Measurements from ENCODE around the gene PPP1R26.

Gene PPP1R26

GRCh38 chr9:135500525-135501260, 21.1 kb downstream of the PPP1R26 start, which contains the start of gene MRPS2 (continued):
- TF ChIP-seq REST (tag by site-specific recombination; IDR thresholded peaks at IDR 0.05) (no peak), SCRT2 (tag by site-specific recombination; IDR thresholded peaks at IDR 0.05) (no peak), ZNF639 (tag by site-specific recombination; IDR thresholded peaks at IDR 0.05) (0 out of 2 replicates have a peak, but pooled peaks have one; percentile 36), ZNF175 (tag by site-specific recombination; IDR thresholded peaks at IDR 0.05) (no peak), EGR2 (tag by site-specific recombination; IDR thresholded peaks at IDR 0.05; ENCODE audit: low read depth) (peak; percentile 70), SCRT1 (tag by site-specific recombination; IDR thresholded peaks at IDR 0.05; ENCODE audit: borderline replicate concordance) (no peak), TRIM28 (IDR thresholded peaks at IDR 0.05; ENCODE audit: borderline replicate concordance, low read length) (no peak), ZNF785 (tag by site-specific recombination; IDR thresholded peaks at IDR 0.05) (peak; percentile 85; the same call in 1 of the 2 replicates), ZNF792 (tag by site-specific recombination; IDR thresholded peaks at IDR 0.05) (no peak), OSR2 (tag by site-specific recombination; IDR thresholded peaks at IDR 0.05) (no peak), ZNF416 (tag by site-specific recombination; IDR thresholded peaks at IDR 0.05) (no peak), ZNF223 (tag by site-specific recombination; IDR thresholded peaks at IDR 0.05) (no peak), ZNF624 (tag by site-specific recombination; IDR thresholded peaks at IDR 0.05) (no peak; the same call in 1 of the 2 replicates), ZNF830 (tag by site-specific recombination; IDR thresholded peaks at IDR 0.05; ENCODE audit: low read depth) (no peak), WT1 (tag by site-specific recombination; IDR thresholded peaks at IDR 0.05) (no peak), ZNF488 (tag by site-specific recombination; IDR thresholded peaks at IDR 0.05) (no peak), ZBTB11 (tag by site-specific recombination; conservative IDR thresholded peaks at IDR 0.05; ENCODE audit: low read depth) (no peak; the same call in 1 of the 2 replicates), ZNF121 (tag by site-specific recombination; IDR thresholded peaks at IDR 0.05) (peak; percentile 12; the same call in 1 of the 2 replicates), OVOL3 (tag by site-specific recombination; IDR thresholded peaks at IDR 0.05) (peak; percentile 79), ZNF658 (tag by site-specific recombination; IDR thresholded peaks at IDR 0.05) (no peak), KLF10 (tag by site-specific recombination; IDR thresholded peaks at IDR 0.05) (no peak), ZNF239 (tag by site-specific recombination; IDR thresholded peaks at IDR 0.05) (no peak; the same call in 1 of the 2 replicates), ZNF174 (tag by site-specific recombination; IDR thresholded peaks at IDR 0.05) (no peak), ZNF843 (tag by site-specific recombination; IDR thresholded peaks at IDR 0.05) (0 out of 2 replicates have a peak, but pooled peaks have one; percentile 16), GLIS1 (tag by site-specific recombination; IDR thresholded peaks at IDR 0.05) (peak; percentile 41; the same call in 1 of the 2 replicates), ZBTB48 (tag by site-specific recombination; IDR thresholded peaks at IDR 0.05) (peak; percentile 97), ZSCAN5A (tag by site-specific recombination; IDR thresholded peaks at IDR 0.05) (no peak; the same call in 1 of the 2 replicates), ZNF530 (tag by site-specific recombination; IDR thresholded peaks at IDR 0.05; ENCODE audit: low read depth) (no peak)

Measured in HEK293 (cell line).